ENCODE results near the gene TLK1. TPM values are rescaled to one million over a fixed set of nuclear protein-coding genes. Genes with fewer than 3 reads are reported as not detected.

Gene TLK1
- total and polyA plus RNA-seq, 9 of the 15 experiments (the other 6 are each of a cell fraction or from before 2014, with no cell fraction given): 20.2 to 101 (median 40.5) TPM

- no peak for TF ChIP-seq COPS2 (conservative IDR thresholded peaks at IDR 0.05)
- TF ChIP-seq GABPB2 (CRISPR knock-in tag; conservative IDR thresholded peaks at IDR 0.05): no peak
- peak; percentile 38; the same call in 1 of the 2 replicates for TF ChIP-seq HMBOX1 (IDR thresholded peaks at IDR 0.05)
- TF ChIP-seq BRF2 (IDR thresholded peaks at IDR 0.05; ENCODE audit: borderline replicate concordance, insufficient read depth, insufficient read length): no peak
- no peak for TF ChIP-seq MXD1 (CRISPR knock-in tag; IDR thresholded peaks at IDR 0.05; ENCODE audit: borderline replicate concordance, poor library complexity, severe bottlenecking)
- TF ChIP-seq HLTF (IDR thresholded peaks at IDR 0.05): no peak
- TF ChIP-seq ATF3 (IDR thresholded peaks at IDR 0.05): no peak
- TF ChIP-seq ATF3 (CRISPR knock-in tag; conservative IDR thresholded peaks at IDR 0.05): no peak
- TF ChIP-seq ZNF780A (CRISPR knock-in tag; IDR thresholded peaks at IDR 0.05): no peak
- TF ChIP-seq SFPQ (IDR thresholded peaks at IDR 0.05; ENCODE audit: low read depth, low read length): no peak
Measured at GRCh38 chr2:171157109-171157500, 3.6 kb downstream of the TLK1 start (continued).

All from K562 (cell line).